ENCODE data around the gene BMPR2. TPM values are rescaled to one million over a fixed set of nuclear protein-coding genes. Genes with fewer than 3 reads are reported as not detected.
A peak's percentile ranks its signal among the peaks of the same experiment; 100 is the strongest.
"Not testable (repeated sequence)": the region's sequence is repeated elsewhere in the genome, so short reads cannot be mapped to it uniquely, and the experiment has no call there.

Gene BMPR2
- polyA plus RNA-seq, 1 donor from 2014 or later = 4.7 TPM

GRCh38 chr2:202374383-202374782 lies 1.7 kb upstream of the BMPR2 start:
- H3K27me3 Mint-ChIP-seq, H3K9me3 Mint-ChIP-seq, H3K36me3 Mint-ChIP-seq: not testable (repeated sequence)
- H3K4me3 Mint-ChIP-seq = peak overlapping the region in 3 of 4 donors; percentile 95 to 99 (median 97)
- H3K4me1 Mint-ChIP-seq = peaks cover 13 to 19% (median 19%) of the 10 kb centered on the region in 3 donors
- H3K27ac Mint-ChIP-seq = peak overlapping the region in 1 of 3 donors; percentile 93

GRCh38 chr2:202375033-202375608 lies 1.0 kb upstream of the BMPR2 start:
- Mint-ChIP-seq H3K36me3 (peaks cover 2% of the 10 kb centered on the region), H3K27ac (peak overlapping the region; percentile 64 to 93 (median 91)), H3K4me3 (peak overlapping the region; percentile 95 to 99 (median 98)), H3K4me1 (peaks cover 16 to 24% (median 21%) of the 10 kb centered on the region in 3 donors), H3K9me3 (peaks cover 0 to 2% (median 0%) of the 10 kb centered on the region in 3 donors), H3K27me3 (no peaks in the 10 kb centered on the region)

GRCh38 chr2:202376460-202377206 lies 506 bp downstream of the BMPR2 start:
- H3K27ac Mint-ChIP-seq = peak overlapping the region; percentile 94 to 95 (median 95)
- H3K27me3 Mint-ChIP-seq = no peaks in the 10 kb centered on the region
- peak overlapping the region; percentile 95 to 100 (median 98) for H3K4me3 Mint-ChIP-seq
- H3K9me3 Mint-ChIP-seq = peaks cover 0 to 2% (median 0%) of the 10 kb centered on the region in 3 donors
- H3K36me3 Mint-ChIP-seq = peaks cover 2% of the 10 kb centered on the region
- peaks cover 20 to 32% (median 26%) of the 10 kb centered on the region in 3 donors for H3K4me1 Mint-ChIP-seq

- Mint-ChIP-seq H3K27me3 (no peaks in the 10 kb centered on the region), H3K9me3 (peaks cover 0 to 2% (median 0%) of the 10 kb centered on the region in 3 donors), H3K4me3 (peak overlapping the region; percentile 95 to 100 (median 98)), H3K36me3 (peaks cover 2% of the 10 kb centered on the region), H3K27ac (peak overlapping the region; percentile 94 to 95 (median 95)), H3K4me1 (peaks cover 20 to 33% (median 29%) of the 10 kb centered on the region in 3 donors)
Measured at GRCh38 chr2:202377207-202377761, 1.2 kb downstream of the BMPR2 start.

GRCh38 chr2:202378001-202378400 lies 1.9 kb downstream of the BMPR2 start:
- Mint-ChIP-seq H3K4me1 (peaks cover 20 to 33% (median 29%) of the 10 kb centered on the region in 3 donors), H3K9me3 (peaks cover 0 to 2% (median 0%) of the 10 kb centered on the region in 3 donors), H3K4me3 (peak overlapping the region; percentile 95 to 100 (median 98)), H3K36me3 (peaks cover 2% of the 10 kb centered on the region), H3K27ac (peak overlapping the region in 2 of 3 donors; percentile 59 to 94), H3K27me3 (no peaks in the 10 kb centered on the region)

GRCh38 chr2:202378662-202379358 lies 2.7 kb downstream of the BMPR2 start:
- Mint-ChIP-seq H3K27me3 (no peaks in the 10 kb centered on the region), H3K27ac (peak overlapping the region in 2 of 3 donors; percentile 77 to 94), H3K4me1 (peaks cover 20 to 33% (median 29%) of the 10 kb centered on the region in 3 donors), H3K4me3 (peak overlapping the region; percentile 95 to 100 (median 98)), H3K36me3 (peaks cover 2% of the 10 kb centered on the region), H3K9me3 (peaks cover 0 to 2% (median 0%) of the 10 kb centered on the region in 3 donors)

- H3K27ac Mint-ChIP-seq = no peak overlapping the region
Measured at GRCh38 chr2:202382684-202383083, 6.6 kb downstream of the BMPR2 start.

GRCh38 chr2:202386495-202386894 lies 10.4 kb downstream of the BMPR2 start:
- H3K27ac Mint-ChIP-seq, H3K36me3 Mint-ChIP-seq, H3K9me3 Mint-ChIP-seq, H3K4me3 Mint-ChIP-seq, H3K27me3 Mint-ChIP-seq: not testable (repeated sequence)
- H3K4me1 Mint-ChIP-seq = peaks cover 9 to 27% (median 16%) of the 10 kb centered on the region in 3 donors

More at GRCh38 chr2:202382684-202383083, 6.6 kb downstream of the BMPR2 start:
- Mint-ChIP-seq H3K27me3 (no peaks in the 10 kb centered on the region), H3K4me3 (no peak overlapping the region), H3K4me1 (peaks cover 27 to 41% (median 40%) of the 10 kb centered on the region in 3 donors), H3K36me3 (no peaks in the 10 kb centered on the region), H3K9me3 (no peaks in the 10 kb centered on the region)

- no peak overlapping the region for H3K27ac Mint-ChIP-seq
- H3K36me3 Mint-ChIP-seq = no peaks in the 10 kb centered on the region
- no peaks in the 10 kb centered on the region for H3K27me3 Mint-ChIP-seq
- H3K4me1 Mint-ChIP-seq = peaks cover 9 to 23% (median 15%) of the 10 kb centered on the region in 3 donors
- no peak overlapping the region for H3K4me3 Mint-ChIP-seq
- no peaks in the 10 kb centered on the region for H3K9me3 Mint-ChIP-seq
Measured at GRCh38 chr2:202387608-202388342, 11.6 kb downstream of the BMPR2 start.

GRCh38 chr2:202400941-202401340 lies 24.8 kb downstream of the BMPR2 start:
- Mint-ChIP-seq H3K36me3 (no peaks in the 10 kb centered on the region), H3K9me3 (no peaks in the 10 kb centered on the region), H3K4me1 (peaks cover 3 to 14% (median 7%) of the 10 kb centered on the region in 3 donors), H3K27ac (no peak overlapping the region), H3K27me3 (no peaks in the 10 kb centered on the region), H3K4me3 (no peak overlapping the region)

GRCh38 chr2:202405798-202406197 lies 29.7 kb downstream of the BMPR2 start:
- Mint-ChIP-seq H3K27ac (no peak overlapping the region), H3K27me3 (no peaks in the 10 kb centered on the region), H3K36me3 (peaks cover 2% of the 10 kb centered on the region), H3K4me3 (no peak overlapping the region), H3K4me1 (peaks cover 2 to 3% (median 2%) of the 10 kb centered on the region in 3 donors), H3K9me3 (no peaks in the 10 kb centered on the region)

GRCh38 chr2:202406445-202406978 lies 30.4 kb downstream of the BMPR2 start:
- H3K27ac Mint-ChIP-seq = no peak overlapping the region
- peaks cover 0 to 3% (median 1%) of the 10 kb centered on the region in 3 donors for H3K4me1 Mint-ChIP-seq
- H3K4me3 Mint-ChIP-seq = no peak overlapping the region
- no peaks in the 10 kb centered on the region for H3K9me3 Mint-ChIP-seq
- H3K36me3 Mint-ChIP-seq = peaks cover 2% of the 10 kb centered on the region
- H3K27me3 Mint-ChIP-seq = no peaks in the 10 kb centered on the region

GRCh38 chr2:202408546-202409140 lies 32.5 kb downstream of the BMPR2 start:
- H3K4me1 Mint-ChIP-seq = peaks cover 0 to 3% (median 0%) of the 10 kb centered on the region in 3 donors
- H3K4me3 Mint-ChIP-seq = no peak overlapping the region
- H3K9me3 Mint-ChIP-seq = no peaks in the 10 kb centered on the region
- peaks cover 6% of the 10 kb centered on the region for H3K36me3 Mint-ChIP-seq
- no peak overlapping the region for H3K27ac Mint-ChIP-seq
- no peaks in the 10 kb centered on the region for H3K27me3 Mint-ChIP-seq

- peaks cover 6% of the 10 kb centered on the region for H3K36me3 Mint-ChIP-seq
- H3K4me3 Mint-ChIP-seq = no peak overlapping the region
- H3K4me1 Mint-ChIP-seq = peaks cover 0 to 3% (median 0%) of the 10 kb centered on the region in 3 donors
- no peaks in the 10 kb centered on the region for H3K27me3 Mint-ChIP-seq
- H3K9me3 Mint-ChIP-seq = no peaks in the 10 kb centered on the region
- no peak overlapping the region for H3K27ac Mint-ChIP-seq
Measured at GRCh38 chr2:202410092-202410491, 34.0 kb downstream of the BMPR2 start.
